NCI-H187 (cell line): Measurements from ENCODE around the gene FUT6.
A peak's percentile ranks its signal among the peaks of the same experiment; 100 is the strongest.

ENCODE experiments used
- DNase-seq, 2 experiments: peaks; one replicate each; lab custom pipeline; 2025; lab: John Stamatoyannopoulos, UW

The FUT6 gene

GRCh38 chr19:5805462-5806132 is 33.9 kb downstream of the FUT6 start:
- peak in 1 of 2 experiments; percentile 7 for DNase-seq

GRCh38 chr19:5804516-5805461 is 34.7 kb downstream of the FUT6 start, which contains the start of gene NRTN:
NRTN (plus strand) TSS chr19:5805067; CDS start chr19:5824166, 19,099 bp downstream.
- DNase-seq, result no peak

- peak; percentile 10 to 58 for DNase-seq
Observed at GRCh38 chr19:5803752-5804515, 35.6 kb downstream of the FUT6 start.

- no peak for DNase-seq
Observed at GRCh38 chr19:5803441-5803751, 36.1 kb downstream of the FUT6 start.

- DNase-seq, result no peak
Observed at GRCh38 chr19:5801796-5802619, 37.5 kb downstream of the FUT6 start.

GRCh38 chr19:5800361-5801270 is 38.9 kb downstream of the FUT6 start:
- no peak for DNase-seq

- DNase-seq, result no peak
Observed at GRCh38 chr19:5799247-5800241, 40.0 kb downstream of the FUT6 start.

- no peak for DNase-seq
Observed at GRCh38 chr19:5798244-5798643, 41.3 kb downstream of the FUT6 start.

GRCh38 chr19:5795382-5795919 is 44.1 kb downstream of the FUT6 start:
- no peak for DNase-seq

- DNase-seq, result no peak
Observed at GRCh38 chr19:5793188-5793587, 46.3 kb downstream of the FUT6 start.

- DNase-seq, result no peak
Observed at GRCh38 chr19:5792224-5792623, 47.3 kb downstream of the FUT6 start.

- peak; percentile 82 to 85 for DNase-seq
Observed at GRCh38 chr19:5790559-5791520, 48.7 kb downstream of the FUT6 start, which contains the start of gene DUS3L. DUS3L (minus strand) TSS chr19:5791163; CDS start chr19:5791141, 22 bp downstream.

GRCh38 chr19:5789886-5790558 is 49.5 kb downstream of the FUT6 start:
- DNase-seq, result no peak

GRCh38 chr19:5789351-5789761 is 50.1 kb downstream of the FUT6 start:
- DNase-seq, result no peak

GRCh38 chr19:5788422-5788821 is 51.1 kb downstream of the FUT6 start:
- DNase-seq, result no peak

- DNase-seq, result no peak
Observed at GRCh38 chr19:5787409-5788182, 51.9 kb downstream of the FUT6 start.
